Caco-2 (cell line): ENCODE data around the gene IDNK. TPM values are rescaled to one million over a fixed set of nuclear protein-coding genes. Genes with fewer than 3 reads are reported as not detected.

ENCODE experiments used
- BruUV-seq: library from RNA; stranded (reverse); fragments of 400-500 nt; replicated peaks from 2 replicates; lab custom pipeline; 2021; lab: Mats Ljungman, UMichigan
- CTCF ChIA-PET: fragments of 300-600 bp; sonication (Branson Sonifier 250); formaldehyde crosslinking; loops from one replicate; lab custom pipeline; 2022; ENCODE audit warnings: antibody characterized with exemption; lab: Charles Lee
- POLR2A ChIA-PET: fragments of 300-600 bp; sonication (Branson Sonifier 250); formaldehyde crosslinking; loops from one replicate; lab custom pipeline; 2022; ENCODE audit warnings: antibody characterized with exemption; lab: Charles Lee
- DNase-seq, 2 experiments: peaks; one replicate each; pipeline versions ENCODE4 v3.0.0 to v3.0.0-alpha.2; 2020 to 2022
- H3K27me3 ChIP-seq: replicated peaks from 2 replicates; pipeline ENCODE4 v1.6.0; 2011; ENCODE audit warnings: low read length; ENCODE audit not compliant: control insufficient read depth, insufficient read depth
- H3K36me3 ChIP-seq: 2 replicates; pipeline ENCODE4 v1.5.1; 2011; ENCODE audit warnings: low read length; ENCODE audit not compliant: control insufficient read depth, insufficient read depth
- H3K4me1 ChIP-seq: fragments of 250-450 bp; sonication (Bioruptor Pico); 2 replicates; pipeline ENCODE4 v1.5.1; 2020; ENCODE audit warnings: mild to moderate bottlenecking
- H3K4me3 ChIP-seq: 2 replicates; pipeline ENCODE4 v1.5.1; 2011; ENCODE audit warnings: low read depth, mild to moderate bottlenecking, control low read depth, low read length
- H3K9me3 ChIP-seq: fragments of 250-450 bp; sonication (Bioruptor Pico); 2 replicates; pipeline ENCODE4 v1.5.1; 2020; ENCODE audit warnings: mild to moderate bottlenecking, moderate library complexity
- H3K27ac Mint-ChIP-seq: one replicate; pipeline ENCODE4 v1.8.0; 2022; ENCODE audit warnings: mixed read lengths; ENCODE audit not compliant: unreplicated experiment
- H3K27me3 Mint-ChIP-seq: one replicate; pipeline ENCODE4 v1.8.0; 2022; ENCODE audit warnings: mixed read lengths; ENCODE audit not compliant: insufficient read depth, unreplicated experiment
- H3K36me3 Mint-ChIP-seq: one replicate; pipeline ENCODE4 v1.8.0; 2022; ENCODE audit warnings: mild to moderate bottlenecking, mixed read lengths; ENCODE audit not compliant: insufficient read depth, unreplicated experiment
- H3K4me1 Mint-ChIP-seq: one replicate; pipeline ENCODE4 v1.8.0; 2022; ENCODE audit warnings: low read depth, mixed read lengths; ENCODE audit not compliant: unreplicated experiment
- H3K4me3 Mint-ChIP-seq: one replicate; pipeline ENCODE4 v1.8.0; 2022; ENCODE audit warnings: mild to moderate bottlenecking, moderate library complexity, mixed read lengths; ENCODE audit not compliant: unreplicated experiment
- H3K9me3 Mint-ChIP-seq: one replicate; pipeline ENCODE4 v1.8.0; 2022; ENCODE audit warnings: mixed read lengths; ENCODE audit not compliant: unreplicated experiment
- CTCF ChIP-seq, 2 experiments: fragments of 200-600 bp in 1 of 2; IDR thresholded peaks; 1 replicate in 1 of 2; 2 replicates in 1 of 2; pipeline versions ENCODE4 v1.5.1 to v1.8.0; 2011 to 2022; ENCODE audit warnings: antibody characterized with exemption in 1 of 2, control low read depth in 1 of 2, inconsistent platforms in 1 of 2, low read depth in 1 of 2, low read length in 1 of 2, mild to moderate bottlenecking in 1 of 2, moderate library complexity in 1 of 2; ENCODE audit not compliant: insufficient read depth in 1 of 2, severe bottlenecking in 1 of 2, unreplicated experiment in 1 of 2
- intact Hi-C: fragments of 100-400 bp; cut with micrococcal nuclease; formaldehyde crosslinking; loops from one replicate; pipeline ENCODE4 v1.10.0; 2022; ENCODE audit not compliant: unreplicated experiment
- total RNA-seq: library from RNA; stranded (reverse); gene quantifications from 2 replicates; pipeline ENCODE4 v1.2.3, GENCODE V29; 2022

The IDNK gene
- total RNA-seq, 1 experiment from 2014 or later: 4.3 TPM

GRCh38 chr9:83688921-83689320 lies 66.0 kb downstream of the IDNK start:
- H3K4me3 Mint-ChIP-seq: no peak overlapping the region
- H3K27ac Mint-ChIP-seq: no peak overlapping the region
- TF ChIP-seq CTCF (IDR thresholded peaks at IDR 0.05; ENCODE audit: insufficient read depth in 1 of 2, low read depth in 1 of 2, low read length in 1 of 2, severe bottlenecking in 1 of 2, unreplicated experiment in 1 of 2): no peak
- intact Hi-C loops: no loop called here
- DNase-seq: no peak
- H3K4me3 ChIP-seq: no peak overlapping the region
- H3K4me1 Mint-ChIP-seq: no peaks in the 10 kb centered on the region
- no TSS peak for BruUV-seq
- H3K27me3 ChIP-seq: no peaks in the 10 kb centered on the region
- no peaks in the 10 kb centered on the region for H3K9me3 Mint-ChIP-seq
- ChIA-PET POLR2A (no interaction called here), CTCF (no interaction called here)
- no peaks in the 10 kb centered on the region for H3K9me3 ChIP-seq
- peaks cover 4% of the 10 kb centered on the region for H3K36me3 Mint-ChIP-seq
- H3K4me1 ChIP-seq: no peaks in the 10 kb centered on the region
- H3K27me3 Mint-ChIP-seq: no peaks in the 10 kb centered on the region
- no peaks in the 10 kb centered on the region for H3K36me3 ChIP-seq

- H3K36me3 ChIP-seq: no peaks in the 10 kb centered on the region
- H3K4me1 ChIP-seq: no peaks in the 10 kb centered on the region
- ChIA-PET CTCF (no interaction called here), POLR2A (no interaction called here)
- TF ChIP-seq CTCF (IDR thresholded peaks at IDR 0.05; ENCODE audit: insufficient read depth in 1 of 2, low read depth in 1 of 2, low read length in 1 of 2, severe bottlenecking in 1 of 2, unreplicated experiment in 1 of 2): no peak
- no peak overlapping the region for H3K27ac Mint-ChIP-seq
- no peak overlapping the region for H3K4me3 Mint-ChIP-seq
- H3K9me3 ChIP-seq: no peaks in the 10 kb centered on the region
- no peaks in the 10 kb centered on the region for H3K4me1 Mint-ChIP-seq
- no peak overlapping the region for H3K4me3 ChIP-seq
- no peaks in the 10 kb centered on the region for H3K27me3 ChIP-seq
- intact Hi-C loops: no loop called here
- BruUV-seq: no TSS peak
- no peaks in the 10 kb centered on the region for H3K9me3 Mint-ChIP-seq
- H3K27me3 Mint-ChIP-seq: no peaks in the 10 kb centered on the region
- H3K36me3 Mint-ChIP-seq: peaks cover 2% of the 10 kb centered on the region
- no peak for DNase-seq
These were observed 68.5 kb downstream of the IDNK start for GRCh38 chr9:83691492-83691891.

Other genes starting within 250 kb of the IDNK start
- 0.12 TPM in 1 of 2 replicates, not detected in the other for gene FRMD3, start 84.7 kb upstream of the IDNK start, total RNA-seq
- gene UBQLN1, start 84.8 kb downstream of the IDNK start, total RNA-seq: 56.0 and 56.3 TPM in 2 replicates
- 0.86 and 1.1 TPM in 2 replicates for gene GKAP1, start 194.6 kb downstream of the IDNK start, total RNA-seq